Activated CD4-positive, CD25-positive, alpha-beta regulatory T cell treated with anti-CD3 and anti-CD28 coated beads, Interleukin-2, amount 50 U/mL, for 16 hours (primary cell): ENCODE data around the gene COX10.
"Not testable (repeated sequence)": the region's sequence is repeated elsewhere in the genome, so short reads cannot be mapped to it uniquely, and the experiment has no call there.

Source experiments
- DNase-seq: peaks from one replicate; pipeline ENCODE4 v3.0.0-alpha.2; 2020; ENCODE audit warnings: low read depth, low spot score

Gene COX10

GRCh38 chr17:14205380-14205779, 136.1 kb downstream of the COX10 start:
- DNase-seq, result no peak

- DNase-seq, result peak; percentile 47
Measured at GRCh38 chr17:14205992-14206461, 136.7 kb downstream of the COX10 start.

GRCh38 chr17:14206891-14207290, 137.6 kb downstream of the COX10 start:
- no peak for DNase-seq

- DNase-seq, result no peak
Measured at GRCh38 chr17:14207791-14208190, 138.5 kb downstream of the COX10 start.

GRCh38 chr17:14209215-14209614, 139.9 kb downstream of the COX10 start:
- no peak for DNase-seq

- no peak for DNase-seq
Measured at GRCh38 chr17:14211246-14211645, 141.9 kb downstream of the COX10 start.

- no peak for DNase-seq
Measured at GRCh38 chr17:14211801-14212200, 142.5 kb downstream of the COX10 start.

- no peak for DNase-seq
Measured at GRCh38 chr17:14212401-14212800, 143.1 kb downstream of the COX10 start.

GRCh38 chr17:14214271-14214670, 145.0 kb downstream of the COX10 start:
- DNase-seq, result no peak

- DNase-seq, result no peak
Measured at GRCh38 chr17:14222611-14223010, 153.3 kb downstream of the COX10 start.

GRCh38 chr17:14225254-14225980, 156.1 kb downstream of the COX10 start:
- DNase-seq, result no peak

GRCh38 chr17:14227052-14227451, 157.7 kb downstream of the COX10 start:
- no peak for DNase-seq

GRCh38 chr17:14228903-14229302, 159.6 kb downstream of the COX10 start:
- no peak for DNase-seq

- not testable (repeated sequence) for DNase-seq
Measured at GRCh38 chr17:14231187-14231586, 161.9 kb downstream of the COX10 start.

- DNase-seq, result not testable (repeated sequence)
Measured at GRCh38 chr17:14235047-14235446, 165.7 kb downstream of the COX10 start.

- DNase-seq, result not testable (repeated sequence)
Measured at GRCh38 chr17:14236032-14236431, 166.7 kb downstream of the COX10 start.

GRCh38 chr17:14236762-14237161, 167.5 kb downstream of the COX10 start, which contains the start of gene CDRT15:
Gene CDRT15, minus strand, starts transcription at chr17:14236862. Its CDS starts 29 bp downstream, at chr17:14236833.
- DNase-seq, result not testable (repeated sequence)

GRCh38 chr17:14239271-14239670, 170.0 kb downstream of the COX10 start:
- DNase-seq, result not testable (repeated sequence)

GRCh38 chr17:14245002-14245401, 175.7 kb downstream of the COX10 start:
- no peak for DNase-seq

- no peak for DNase-seq
Measured at GRCh38 chr17:14245629-14246028, 176.3 kb downstream of the COX10 start.
